ENCODE results near the gene TAF11L14. TPM values are rescaled to one million over a fixed set of nuclear protein-coding genes. Genes with fewer than 3 reads are reported as not detected.
"Not testable (repeated sequence)": the region's sequence is repeated elsewhere in the genome, so short reads cannot be mapped to it uniquely, and the experiment has no call there.

TAF11L14 gene
- total RNA-seq, result not detected in 2 replicates
- total RNA-seq (2013), result not detected
- polyA plus RNA-seq, result not detected in 2 replicates
- not detected in 2 replicates for polyA minus RNA-seq

GRCh38 chr5:17634160-17634559 is at the start of gene TAF11L14:
Gene TAF11L14, plus strand, starts transcription at chr5:17634460.
- Histone ChIP-seq H3K9me3 (ENCODE audit: control extremely low read depth in 1 of 3, control insufficient read depth in 2 of 3, insufficient read depth in 1 of 3, low read length in 2 of 3) (no peaks in the 10 kb centered on the region), H3K27ac (ENCODE audit: low read length in 2 of 2) (no peak within 1 kb of the TSS), H3K4me1 (ENCODE audit: control insufficient read depth in 2 of 2, insufficient read depth in 2 of 2, low read length in 2 of 2) (no peaks in the 10 kb centered on the region), H3K36me3 (replicated peaks in 1 of 2; ENCODE audit: control extremely low read depth in 1 of 2, control insufficient read depth in 1 of 2, extremely low read depth in 1 of 2, insufficient read depth in 2 of 2, low read length in 1 of 2) (no peaks in the 10 kb centered on the region), H3K79me2 (ENCODE audit: control insufficient read depth, insufficient read depth, low read length) (no peaks in the 10 kb centered on the region), H2AFZ (ENCODE audit: insufficient read depth, low read depth, low read length, poor library complexity, severe bottlenecking) (no peak within 1 kb of the TSS), H3K4me2 (replicated peaks; ENCODE audit: low read depth, low read length, poor library complexity, severe bottlenecking) (no peak within 1 kb of the TSS), H3K27me3 (replicated peaks in 1 of 4; ENCODE audit: control extremely low read depth in 1 of 4, control insufficient read depth in 3 of 4, insufficient read depth in 4 of 4, low read length in 3 of 4) (no peaks in the 10 kb centered on the region), H3K9ac (ENCODE audit: low read length) (no peak within 1 kb of the TSS), H3K4me3 (ENCODE audit: control extremely low read depth in 1 of 5, extremely low read depth in 1 of 5, insufficient read depth in 1 of 5, low read depth in 2 of 5, low read length in 4 of 5) (no peak within 1 kb of the TSS), H4K20me1 (ENCODE audit: control insufficient read depth, insufficient read depth, low read length, poor library complexity, severe bottlenecking) (no peaks in the 10 kb centered on the region)
- CTCF ChIA-PET, result no interaction called here
- H3K27me3 Mint-ChIP-seq, result no peaks in the 10 kb centered on the region
- no peak within 1 kb of the TSS for H3K27ac Mint-ChIP-seq
- 89% methylated on average over 4 of the region's 5 CpGs for WGBS (ENCODE audit: insufficient coverage)
- ATAC-seq (ENCODE audit: low read depth) (no peak), DNase-seq (no peak)
- intact Hi-C loops (cut with micrococcal nuclease), result no loop called here
- POLR2A ChIA-PET, result no interaction called here
- H3K4me3 Mint-ChIP-seq, result no peak within 1 kb of the TSS
- no peaks in the 10 kb centered on the region for H3K9me3 Mint-ChIP-seq (ENCODE audit: insufficient read depth)
- H3K4me1 Mint-ChIP-seq, result no peaks in the 10 kb centered on the region
- no peak for TF ChIP-seq CTCF (IDR thresholded peaks at IDR 0.05)
- TF ChIP-seq EZH2 (IDR thresholded peaks at IDR 0.05; ENCODE audit: borderline replicate concordance, insufficient read depth, low read depth, low read length, poor library complexity, severe bottlenecking), result no peak

GRCh38 chr5:17585658-17586057 is 48.6 kb upstream of the TAF11L14 start, which contains the start of gene TAF11L7:
Gene TAF11L7, minus strand, starts transcription at chr5:17585758.
- H3K9me3 Mint-ChIP-seq (ENCODE audit: insufficient read depth); CTCF ChIA-PET; intact Hi-C loops (cut with micrococcal nuclease); H4K20me1 ChIP-seq (ENCODE audit: control insufficient read depth, insufficient read depth, low read length, poor library complexity, severe bottlenecking); H3K4me1 ChIP-seq (ENCODE audit: control insufficient read depth in 2 of 2, insufficient read depth in 2 of 2, low read length in 2 of 2); H3K4me1 Mint-ChIP-seq; H3K4me3 ChIP-seq (ENCODE audit: control extremely low read depth in 1 of 5, extremely low read depth in 1 of 5, insufficient read depth in 1 of 5, low read depth in 2 of 5, low read length in 4 of 5); POLR2A ChIA-PET; H3K36me3 ChIP-seq (replicated peaks in 1 of 2; ENCODE audit: control extremely low read depth in 1 of 2, control insufficient read depth in 1 of 2, extremely low read depth in 1 of 2, insufficient read depth in 2 of 2, low read length in 1 of 2); H3K27ac ChIP-seq (ENCODE audit: low read length in 2 of 2); H3K4me3 Mint-ChIP-seq; H3K27ac Mint-ChIP-seq; DNase-seq; H3K9ac ChIP-seq (ENCODE audit: low read length); H3K79me2 ChIP-seq (ENCODE audit: control insufficient read depth, insufficient read depth, low read length); H3K27me3 Mint-ChIP-seq; H3K27me3 ChIP-seq (replicated peaks in 1 of 4; ENCODE audit: control extremely low read depth in 1 of 4, control insufficient read depth in 3 of 4, insufficient read depth in 4 of 4, low read length in 3 of 4); H3K9me3 ChIP-seq (ENCODE audit: control extremely low read depth in 1 of 3, control insufficient read depth in 2 of 3, insufficient read depth in 1 of 3, low read length in 2 of 3); H3K4me2 ChIP-seq (replicated peaks; ENCODE audit: low read depth, low read length, poor library complexity, severe bottlenecking); ATAC-seq (ENCODE audit: low read depth); H2AFZ ChIP-seq (ENCODE audit: insufficient read depth, low read depth, low read length, poor library complexity, severe bottlenecking): not testable (repeated sequence)
- no CpG with 5 or more reads among the region's 16 CpGs for WGBS (ENCODE audit: insufficient coverage)

- H3K4me1 ChIP-seq (ENCODE audit: control insufficient read depth in 2 of 2, insufficient read depth in 2 of 2, low read length in 2 of 2); H3K36me3 ChIP-seq (replicated peaks in 1 of 2; ENCODE audit: control extremely low read depth in 1 of 2, control insufficient read depth in 1 of 2, extremely low read depth in 1 of 2, insufficient read depth in 2 of 2, low read length in 1 of 2); H3K27ac ChIP-seq (ENCODE audit: low read length in 2 of 2); H3K9ac ChIP-seq (ENCODE audit: low read length); H4K20me1 ChIP-seq (ENCODE audit: control insufficient read depth, insufficient read depth, low read length, poor library complexity, severe bottlenecking); CTCF ChIA-PET; H3K27ac Mint-ChIP-seq; H3K4me3 ChIP-seq (ENCODE audit: control extremely low read depth in 1 of 5, extremely low read depth in 1 of 5, insufficient read depth in 1 of 5, low read depth in 2 of 5, low read length in 4 of 5); H3K79me2 ChIP-seq (ENCODE audit: control insufficient read depth, insufficient read depth, low read length); H2AFZ ChIP-seq (ENCODE audit: insufficient read depth, low read depth, low read length, poor library complexity, severe bottlenecking); H3K27me3 Mint-ChIP-seq; POLR2A ChIA-PET; DNase-seq; H3K9me3 Mint-ChIP-seq (ENCODE audit: insufficient read depth); H3K4me3 Mint-ChIP-seq; intact Hi-C loops (cut with micrococcal nuclease); ATAC-seq (ENCODE audit: low read depth); H3K27me3 ChIP-seq (replicated peaks in 1 of 4; ENCODE audit: control extremely low read depth in 1 of 4, control insufficient read depth in 3 of 4, insufficient read depth in 4 of 4, low read length in 3 of 4); H3K4me2 ChIP-seq (replicated peaks; ENCODE audit: low read depth, low read length, poor library complexity, severe bottlenecking); H3K4me1 Mint-ChIP-seq; H3K9me3 ChIP-seq (ENCODE audit: control extremely low read depth in 1 of 3, control insufficient read depth in 2 of 3, insufficient read depth in 1 of 3, low read length in 2 of 3): not testable (repeated sequence)
- no CpG with 5 or more reads among the region's 16 CpGs for WGBS (ENCODE audit: insufficient coverage)
These were observed 43.4 kb upstream of the TAF11L14 start, which contains the start of gene TAF11L8 for GRCh38 chr5:17590860-17591259. Gene TAF11L8, minus strand, starts transcription at chr5:17590960.

Measured in B cell (primary cell).